GM12878 (cell line): ENCODE measurements around the gene XG. TPM values are rescaled to one million over a fixed set of nuclear protein-coding genes. Genes with fewer than 3 reads are reported as not detected.

ENCODE experiments used
- ATAC-seq: fragments of 200-7000 bp; cut with Tn5 transposase; 3 replicates; pipeline ENCODE4 v1.9.1; 2020; ENCODE audit warnings: mild to moderate bottlenecking, moderate library complexity
- BruUV-seq: library from RNA; stranded (reverse); fragments of 400-500 nt; replicated peaks from 2 replicates; lab custom pipeline; 2021; lab: Mats Ljungman, UMichigan
- CTCF ChIA-PET: fragments of 300-600 bp; sonication (Branson Sonifier 250); formaldehyde crosslinking; extraction: SDS; loops from one replicate; lab custom pipeline; 2021; ENCODE audit warnings: inconsistent platforms; lab: Yijun Ruan, JAX
- POLR2A ChIA-PET: fragments of 350-600 bp; formaldehyde crosslinking; extraction: SDS; loops from one replicate; lab custom pipeline; 2021; ENCODE audit warnings: inconsistent platforms; lab: Charles Lee
- RAD21 ChIA-PET: fragments of 300-600 bp; sonication (Branson Sonifier 250); formaldehyde crosslinking; loops from one replicate; lab custom pipeline; 2023; ENCODE audit warnings: antibody characterized with exemption; ENCODE audit not compliant: unreplicated experiment; lab: Charles Lee
- SMC1A ChIA-PET: fragments of 300-600 bp; sonication (Branson Sonifier 250); formaldehyde crosslinking; loops from one replicate; lab custom pipeline; 2023; ENCODE audit not compliant: unreplicated experiment, uncharacterized antibody; lab: Charles Lee
- DNase-seq: peaks from one replicate; pipeline ENCODE4 v3.0.0-alpha.2; 2011; ENCODE audit warnings: low read depth, low spot score
- FAIRE-seq: peaks from 3 replicates; lab custom pipeline; 2011; peaks lifted over from hg19 to GRCh38; lab: Jason Lieb, UNC
- H2AFZ ChIP-seq: 2 replicates; pipeline ENCODE4 v1.6.0; 2011; ENCODE audit warnings: low read depth, low read length, control low read depth; ENCODE audit not compliant: control insufficient read depth
- H3K27ac ChIP-seq: 2 replicates; pipeline ENCODE4 v1.5.1; 2011; ENCODE audit warnings: control low read depth; ENCODE audit not compliant: control insufficient read depth, insufficient read depth
- H3K27me3 ChIP-seq, 2 experiments: replicated peaks in 1 of 2; 2 replicates each; pipeline versions ENCODE4 v1.6.0 to v1.6.1; 2011; ENCODE audit warnings: low read length in 1 of 2; ENCODE audit not compliant: control insufficient read depth in 2 of 2, insufficient read depth in 2 of 2
- H3K36me3 ChIP-seq, 2 experiments: 2 replicates each; pipeline ENCODE4 v1.5.1; 2011; ENCODE audit warnings: low read length in 1 of 2; ENCODE audit not compliant: control insufficient read depth in 2 of 2, insufficient read depth in 2 of 2
- H3K4me1 ChIP-seq: 2 replicates; pipeline ENCODE4 v1.6.1; 2011; ENCODE audit warnings: mild to moderate bottlenecking, low read length, moderate library complexity, mixed read lengths; ENCODE audit not compliant: control insufficient read depth, insufficient read depth
- H3K4me2 ChIP-seq: 2 replicates; pipeline ENCODE4 v1.6.0; 2011; ENCODE audit warnings: control low read depth; ENCODE audit not compliant: control insufficient read depth, insufficient read depth
- H3K4me3 ChIP-seq: fragments of 200-600 bp; sonication (generic); 2 replicates; pipeline ENCODE4 v1.5.1; 2016
- H3K79me2 ChIP-seq: 2 replicates; pipeline ENCODE4 v1.6.0; 2011; ENCODE audit warnings: low read length; ENCODE audit not compliant: control insufficient read depth, insufficient read depth
- H3K9ac ChIP-seq: 2 replicates; pipeline ENCODE4 v1.8.0; 2011; ENCODE audit warnings: low read length, control low read depth, mixed read lengths; ENCODE audit not compliant: control insufficient read depth, insufficient read depth
- H3K9me3 ChIP-seq: replicated peaks from 3 replicates; pipeline ENCODE4 v1.5.1; 2011; ENCODE audit warnings: mild to moderate bottlenecking, low read length; ENCODE audit not compliant: control insufficient read depth, insufficient read depth
- H4K20me1 ChIP-seq: 2 replicates; pipeline ENCODE4 v1.6.0; 2011; ENCODE audit not compliant: control insufficient read depth, insufficient read depth
- CBFB ChIP-seq: IDR thresholded peaks from 2 replicates; pipeline ENCODE4 v1.6.1; 2016; ENCODE audit warnings: antibody characterized with exemption, low read depth
- CHD2 ChIP-seq: IDR thresholded peaks from 2 replicates; pipeline ENCODE4 v1.6.1; 2011; ENCODE audit warnings: low read depth, low read length, improper control_type of control experiment, borderline replicate concordance
- EZH2 ChIP-seq: IDR thresholded peaks from 2 replicates; pipeline ENCODE4 v1.6.1; 2012; ENCODE audit warnings: low read depth, mild to moderate bottlenecking, control low read depth, inconsistent platforms, low read length, borderline replicate concordance; ENCODE audit not compliant: control insufficient read depth
- FOXK2 ChIP-seq: fragments of 450-650 bp; IDR thresholded peaks from 2 replicates; pipeline ENCODE4 v1.6.1; 2017; ENCODE audit warnings: mild to moderate bottlenecking, moderate library complexity
- HDGF ChIP-seq: fragments of 450-650 bp; IDR thresholded peaks from 2 replicates; pipeline ENCODE4 v1.6.1; 2016; ENCODE audit warnings: antibody characterized with exemption
- JUNB ChIP-seq: IDR thresholded peaks from 2 replicates; pipeline ENCODE4 v1.6.1; 2016; ENCODE audit warnings: antibody characterized with exemption, mild to moderate bottlenecking
- NRF1 ChIP-seq: conservative IDR thresholded peaks from 2 replicates; pipeline ENCODE4 v1.6.1; 2011; ENCODE audit warnings: mild to moderate bottlenecking, low read depth, low read length, improper control_type of control experiment
- RB1 ChIP-seq: fragments of 450-650 bp; formaldehyde crosslinking; IDR thresholded peaks from 2 replicates; pipeline ENCODE4 v1.6.1; 2017; ENCODE audit warnings: mild to moderate bottlenecking, borderline replicate concordance
- SREBF2 ChIP-seq: IDR thresholded peaks from 2 replicates; pipeline ENCODE4 v1.6.1; 2012; ENCODE audit warnings: mild to moderate bottlenecking, low read length
- TBL1XR1 ChIP-seq: IDR thresholded peaks from 2 replicates; pipeline ENCODE4 v1.6.1; 2012; ENCODE audit warnings: low read depth, low read length, improper control_type of control experiment
- TCF7 ChIP-seq: IDR thresholded peaks from 2 replicates; pipeline ENCODE4 v1.6.1; 2014; ENCODE audit warnings: antibody characterized with exemption, borderline replicate concordance
- WGBS: methylation state at CpG from one replicate; pipeline ENCODE4 v1.1.6; 2016; ENCODE audit warnings: low lambda C conversion rate; ENCODE audit not compliant: insufficient replicate concordance, insufficient coverage; ENCODE audit errors: missing lambda C conversion rate; 5-methylcytosine and 5-hydroxymethylcytosine counted together
- in situ Hi-C: fragments of 300-500 bp; cut with MboI; formaldehyde crosslinking; loops from 9 replicates; pipeline ENCODE4 v1.14.3; 2018; ENCODE audit warnings: mixed read lengths
- intact Hi-C: fragments of 100-400 bp; cut with micrococcal nuclease; formaldehyde crosslinking; loops from one replicate; pipeline ENCODE4 v1.14.2; 2022; ENCODE audit not compliant: unreplicated experiment
- polyA plus RNA-seq, 11 experiments: library from polyadenylated mRNA; depleted of rRNA in 4 of 11; unstranded in 6 of 11; stranded (reverse) in 5 of 11; fragments of >200 nt; fragmentation: Nextera tagmentation in 4 of 11; fragmentation: Illumina TruSeq in 1 of 11; extraction: Ambion mirVana in 4 of 11; extraction: Trizol in 1 of 11; gene quantifications; 1 replicate in 1 of 11; 2 replicates in 10 of 11; pipeline versions ENCODE4 v1.2.1 to v1.2.3, GENCODE V29; 2011 to 2016; ENCODE audit warnings: inconsistent platforms in 2 of 11, missing spikeins in 2 of 11, low read depth in 1 of 11
- total RNA-seq, 4 experiments: library from RNA; depleted of rRNA in 3 of 4; stranded (reverse); fragments of >200 nt in 3 of 4; fragmentation: Illumina TruSeq in 1 of 4; extraction: Trizol in 1 of 4; gene quantifications; 2 replicates each; pipeline versions ENCODE4 v1.2.1 to v1.2.3, GENCODE V29; 2013 to 2021
- TF ChIP-seq, protein P1 (sequence below): fragments of 450-650 bp; IDR thresholded peaks from 2 replicates; pipeline ENCODE4 v1.6.1; 2017; ENCODE audit warnings: low read depth, mild to moderate bottlenecking, moderate library complexity
- TF ChIP-seq, protein P2 (sequence below): fragments of 450-650 bp; IDR thresholded peaks from 2 replicates; pipeline ENCODE4 v1.6.1; 2018; ENCODE audit warnings: borderline replicate concordance, mild to moderate bottlenecking; ENCODE audit not compliant: partially characterized antibody

The XG gene
- total and polyA plus RNA-seq, 10 of the 15 experiments (the other 5 are each of a cell fraction or from before 2014, with no cell fraction given): not detected

DNA sequence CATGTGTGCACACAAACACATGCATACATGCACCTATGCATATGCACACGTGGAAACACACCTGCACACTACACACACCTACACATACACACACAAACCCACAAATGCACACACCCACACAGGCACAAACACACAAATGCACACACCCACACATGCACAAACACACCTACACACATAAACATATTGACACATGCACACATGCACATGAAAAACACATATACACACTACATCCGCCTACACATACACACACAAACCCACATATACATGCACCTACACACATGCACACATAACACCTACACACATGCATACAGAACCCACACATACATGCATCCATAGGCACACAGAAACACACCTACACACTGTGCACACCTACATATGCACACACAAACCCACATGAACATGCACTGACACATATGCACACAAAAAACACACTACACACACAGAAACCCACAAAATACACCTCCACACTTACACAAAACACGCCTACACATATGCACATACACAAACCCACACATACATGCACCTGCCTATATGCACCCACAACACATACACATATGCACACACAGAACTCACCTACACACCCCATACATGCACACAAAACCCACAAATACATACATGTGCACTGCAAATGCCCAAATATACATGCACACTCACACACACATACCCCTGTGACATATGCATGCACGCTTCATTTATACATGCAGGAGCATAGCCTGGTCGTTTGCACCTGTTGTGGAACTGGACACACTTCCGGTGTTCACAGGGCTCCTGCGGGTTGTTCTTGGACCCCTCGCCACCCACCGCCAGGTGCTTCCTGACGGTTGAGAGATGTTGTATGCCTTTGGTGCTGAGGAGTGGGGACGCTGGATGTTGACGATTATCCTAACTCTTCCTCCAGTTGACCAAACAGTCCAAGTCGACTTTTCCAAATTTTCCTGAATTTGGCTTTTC, 38.7 kb upstream of the XG start:
- WGBS: 92% methylated on average over 13 of the region's 13 CpGs
- TF ChIP-seq SREBF2 (no peak), HDGF (0 out of 2 replicates have a peak, but pooled peaks have one; percentile 42)
- ChIA-PET SMC1A (no interaction called here), POLR2A (no interaction called here), CTCF (no interaction called here), RAD21 (no interaction called here)
- H3K4me3 ChIP-seq: no peak overlapping the region
- DNase-seq (no peak), FAIRE-seq (peak; percentile 18), ATAC-seq (no peak)
- H3K27ac ChIP-seq: no peak overlapping the region
- no peaks in the 10 kb centered on the region for H3K9me3 ChIP-seq
- H3K36me3 ChIP-seq: peaks cover 0 to 12% of the 10 kb centered on the region in 2 experiments; a peak in 3 of 4 replicates
- in situ Hi-C loops (no loop called here), intact Hi-C loops (no loop called here)
- no peaks in the 10 kb centered on the region for H3K27me3 ChIP-seq
- BruUV-seq: no TSS peak
- peaks cover 19% of the 10 kb centered on the region for H3K4me1 ChIP-seq
- no peak overlapping the region for H3K9ac ChIP-seq
- no peak overlapping the region for H2AFZ ChIP-seq
- H3K79me2 ChIP-seq: peaks cover 11% of the 10 kb centered on the region
- H4K20me1 ChIP-seq: no peaks in the 10 kb centered on the region
- H3K4me2 ChIP-seq: no peak overlapping the region

DNA sequence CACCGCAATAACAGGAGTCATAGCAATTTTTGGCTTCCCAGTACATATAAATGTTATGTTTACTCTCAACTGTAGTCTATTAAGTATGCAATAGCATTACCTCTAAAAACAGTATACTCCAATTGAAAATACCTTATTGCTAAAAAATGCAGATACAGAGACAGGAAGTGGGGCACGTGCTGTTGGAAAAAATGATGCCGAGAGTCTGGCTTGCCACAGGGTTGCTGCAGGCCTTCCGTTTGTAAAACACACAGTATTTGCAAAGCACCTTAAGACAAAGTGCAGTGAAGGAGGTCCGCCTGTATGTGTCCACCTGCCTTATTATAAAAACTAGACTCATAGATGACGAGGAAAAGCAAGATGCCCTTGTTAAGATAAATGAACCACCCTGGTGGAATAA, 37.3 kb upstream of the XG start:
- ATAC-seq (no peak), DNase-seq (no peak), FAIRE-seq (no peak)
- Histone ChIP-seq H3K4me1 (peaks cover 6% of the 10 kb centered on the region), H4K20me1 (no peaks in the 10 kb centered on the region), H3K27me3 (no peaks in the 10 kb centered on the region), H3K4me3 (no peak overlapping the region), H3K9ac (no peak overlapping the region), H2AFZ (no peak overlapping the region), H3K9me3 (no peaks in the 10 kb centered on the region), H3K27ac (no peak overlapping the region), H3K36me3 (peaks cover 3 to 12% of the 10 kb centered on the region in 2 experiments; a peak in 3 of 4 replicates), H3K4me2 (no peak overlapping the region), H3K79me2 (peaks cover 6% of the 10 kb centered on the region)
- intact Hi-C loops: no loop called here
- ChIA-PET POLR2A (no interaction called here), SMC1A (no interaction called here), RAD21 (no interaction called here), CTCF (no interaction called here)
- BruUV-seq: no TSS peak
- 90% methylated on average over 6 of the region's 6 CpGs for whole genome bisulfite sequencing
- in situ Hi-C loops: no loop called here
- TF ChIP-seq FOXK2 (no peak), TBL1XR1 (no peak), JUNB (no peak), CBFB (no peak), RB1 (no peak), CHD2 (no peak), EZH2 (no peak), TCF7 (no peak), NRF1 (no peak)
- TF ChIP-seq, protein P1, sequence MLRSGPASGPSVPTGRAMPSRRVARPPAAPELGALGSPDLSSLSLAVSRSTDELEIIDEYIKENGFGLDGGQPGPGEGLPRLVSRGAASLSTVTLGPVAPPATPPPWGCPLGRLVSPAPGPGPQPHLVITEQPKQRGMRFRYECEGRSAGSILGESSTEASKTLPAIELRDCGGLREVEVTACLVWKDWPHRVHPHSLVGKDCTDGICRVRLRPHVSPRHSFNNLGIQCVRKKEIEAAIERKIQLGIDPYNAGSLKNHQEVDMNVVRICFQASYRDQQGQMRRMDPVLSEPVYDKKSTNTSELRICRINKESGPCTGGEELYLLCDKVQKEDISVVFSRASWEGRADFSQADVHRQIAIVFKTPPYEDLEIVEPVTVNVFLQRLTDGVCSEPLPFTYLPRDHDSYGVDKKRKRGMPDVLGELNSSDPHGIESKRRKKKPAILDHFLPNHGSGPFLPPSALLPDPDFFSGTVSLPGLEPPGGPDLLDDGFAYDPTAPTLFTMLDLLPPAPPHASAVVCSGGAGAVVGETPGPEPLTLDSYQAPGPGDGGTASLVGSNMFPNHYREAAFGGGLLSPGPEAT: no peak
- TF ChIP-seq, protein P2, sequence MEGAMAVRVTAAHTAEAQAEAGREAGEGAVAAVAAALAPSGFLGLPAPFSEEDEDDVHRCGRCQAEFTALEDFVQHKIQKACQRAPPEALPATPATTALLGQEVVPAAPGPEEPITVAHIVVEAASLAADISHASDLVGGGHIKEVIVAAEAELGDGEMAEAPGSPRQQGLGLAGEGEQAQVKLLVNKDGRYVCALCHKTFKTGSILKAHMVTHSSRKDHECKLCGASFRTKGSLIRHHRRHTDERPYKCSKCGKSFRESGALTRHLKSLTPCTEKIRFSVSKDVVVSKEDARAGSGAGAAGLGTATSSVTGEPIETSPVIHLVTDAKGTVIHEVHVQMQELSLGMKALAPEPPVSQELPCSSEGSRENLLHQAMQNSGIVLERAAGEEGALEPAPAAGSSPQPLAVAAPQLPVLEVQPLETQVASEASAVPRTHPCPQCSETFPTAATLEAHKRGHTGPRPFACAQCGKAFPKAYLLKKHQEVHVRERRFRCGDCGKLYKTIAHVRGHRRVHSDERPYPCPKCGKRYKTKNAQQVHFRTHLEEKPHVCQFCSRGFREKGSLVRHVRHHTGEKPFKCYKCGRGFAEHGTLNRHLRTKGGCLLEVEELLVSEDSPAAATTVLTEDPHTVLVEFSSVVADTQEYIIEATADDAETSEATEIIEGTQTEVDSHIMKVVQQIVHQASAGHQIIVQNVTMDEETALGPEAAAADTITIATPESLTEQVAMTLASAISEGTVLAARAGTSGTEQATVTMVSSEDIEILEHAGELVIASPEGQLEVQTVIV: no peak
